Measurements from ENCODE around the gene RLN2. TPM values are rescaled to one million over a fixed set of nuclear protein-coding genes. Genes with fewer than 3 reads are reported as not detected.

Gene RLN2
- total RNA-seq, 1 experiment from 2014 or later: 3.7 TPM

- no peaks in the 10 kb centered on the region for H3K36me3 Mint-ChIP-seq (ENCODE audit: insufficient read depth in 1 of 3, low read depth in 3 of 3)
- H4K91ac ChIP-seq (ENCODE audit: insufficient read length, low read depth, low read length): no peak overlapping the region
- H3K4me3 Mint-ChIP-seq: no peak overlapping the region
- H4K5ac ChIP-seq (ENCODE audit: insufficient read length, low read depth, low read length): no peak overlapping the region
- no peak overlapping the region for H2BK5ac ChIP-seq (ENCODE audit: insufficient read length, low read length)
- H2BK20ac ChIP-seq (ENCODE audit: low read depth, low read length, poor library complexity, severe bottlenecking): no peak overlapping the region
- H3K23ac ChIP-seq (ENCODE audit: insufficient read length, low read depth, low read length): no peak overlapping the region
- H3T11ph ChIP-seq (ENCODE audit: low read length): no peak overlapping the region
- no peak overlapping the region for H3K9ac ChIP-seq (ENCODE audit: extremely low read depth, insufficient read length, low read length)
- no peak overlapping the region for H3K56ac ChIP-seq (ENCODE audit: insufficient read length, low read depth, low read length)
- H3K9me3 ChIP-seq (ENCODE audit: control insufficient read depth, low read depth, low read length): no peaks in the 10 kb centered on the region
- H3K79me2 ChIP-seq (ENCODE audit: insufficient read depth, low read length): no peaks in the 10 kb centered on the region
- H3K27ac ChIP-seq (ENCODE audit: insufficient read length, low read depth, low read length): no peak overlapping the region
- no peak overlapping the region for H3K27ac Mint-ChIP-seq
- H3K4me1 Mint-ChIP-seq: peaks cover 7 to 9% of the 10 kb centered on the region in 2 experiments
- no peak overlapping the region for H2BK12ac ChIP-seq (ENCODE audit: insufficient read length, low read depth, low read length)
- no peaks in the 10 kb centered on the region for H4K20me1 ChIP-seq (ENCODE audit: control insufficient read depth, insufficient read depth, insufficient read length)
- no peak overlapping the region for H3K4me2 ChIP-seq (ENCODE audit: insufficient read depth, insufficient read length, low read length)
- no peak overlapping the region for H3K18ac ChIP-seq (ENCODE audit: insufficient read length, low read depth, low read length)
- no peak for DNase-seq
- no peak overlapping the region for H2AFZ ChIP-seq (ENCODE audit: low read length)
- H2BK120ac ChIP-seq (ENCODE audit: low read depth, low read length, poor library complexity, severe bottlenecking): no peak overlapping the region
- no CpG with 5 or more reads among the region's 1 CpG for WGBS (ENCODE audit: extremely low coverage, insufficient read length, low lambda C conversion rate)
- H4K8ac ChIP-seq (replicated peaks; ENCODE audit: insufficient read length, low read depth, low read length): no peak overlapping the region
- TF ChIP-seq CTCF (conservative IDR thresholded peaks at IDR 0.05): no peak
- H2BK15ac ChIP-seq (ENCODE audit: low read depth, low read length): no peak overlapping the region
- no peaks in the 10 kb centered on the region for H3K79me1 ChIP-seq (ENCODE audit: insufficient read depth, low read depth, low read length, poor library complexity, severe bottlenecking)
- H3K27me3 Mint-ChIP-seq (ENCODE audit: low read depth): no peaks in the 10 kb centered on the region
- no peak overlapping the region for H3K14ac ChIP-seq (ENCODE audit: insufficient read depth, low read length)
- H2AK5ac ChIP-seq (ENCODE audit: insufficient read length, low read length): no peak overlapping the region
- H3K27me3 ChIP-seq (ENCODE audit: insufficient read depth, low read length): no peaks in the 10 kb centered on the region
- no peaks in the 10 kb centered on the region for H3K23me2 ChIP-seq (ENCODE audit: insufficient read length, low read depth, low read length, poor library complexity, severe bottlenecking)
- H3K4me1 ChIP-seq (ENCODE audit: insufficient read depth, low read length): no peaks in the 10 kb centered on the region; the same call in 1 of the 2 replicates
- H3K4ac ChIP-seq (ENCODE audit: low read depth, low read length): no peak overlapping the region
- H3K9me3 Mint-ChIP-seq: peaks cover 0 to 4% of the 10 kb centered on the region in 2 experiments; a peak in 1 of 5 replicates
Measured at GRCh38 chr9:5288591-5288990, 15.9 kb downstream of the RLN2 start.
